Activated CD8-positive, alpha-beta memory T cell treated with anti-CD3 and anti-CD28 coated beads for 24 hours (primary cell): ENCODE data around the gene ANKMY1.

ENCODE experiments used
- DNase-seq: peaks from one replicate; pipeline ENCODE4 v3.0.0-alpha.2; 2020

The ANKMY1 gene

GRCh38 chr2:240593703-240594451 lies 36.1 kb upstream of the ANKMY1 start:
- no peak for DNase-seq

DNA sequence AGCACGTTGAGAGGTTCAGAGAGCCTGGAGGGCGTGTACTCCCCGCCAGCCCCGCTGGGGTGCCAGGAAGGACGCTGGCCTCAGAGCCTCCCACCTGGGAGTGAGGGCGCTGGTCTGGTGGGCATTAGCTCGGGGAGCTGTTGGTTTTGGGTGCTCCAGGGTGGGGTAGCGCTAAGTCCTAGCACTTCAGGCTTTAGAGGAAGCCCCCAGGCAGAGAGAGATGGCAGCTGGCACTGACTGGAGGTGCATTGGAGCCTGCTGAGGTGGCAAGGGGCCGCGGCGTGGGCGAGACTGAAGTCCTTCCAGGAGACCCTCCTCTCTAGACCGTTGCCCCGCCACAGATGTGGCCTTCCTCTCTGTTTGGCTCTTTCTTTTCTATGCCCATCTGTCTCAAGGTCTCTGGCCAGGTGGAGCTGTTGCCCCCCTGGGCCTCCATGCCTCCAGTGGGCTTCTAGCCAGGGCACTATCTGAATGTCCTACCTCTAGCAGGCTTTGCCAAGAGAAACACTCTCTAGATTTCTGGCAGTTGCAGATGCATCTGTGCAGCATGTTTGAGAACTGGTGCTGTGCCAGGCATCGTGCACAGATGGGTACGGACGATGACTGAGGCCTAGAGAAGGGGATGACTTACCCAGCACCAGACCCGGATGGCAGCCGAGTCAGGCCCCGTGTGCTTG lies 35.4 kb upstream of the ANKMY1 start:
- no peak for DNase-seq

GRCh38 chr2:240591784-240592183 lies 34.0 kb upstream of the ANKMY1 start:
- DNase-seq: no peak

GRCh38 chr2:240591226-240591625 lies 33.4 kb upstream of the ANKMY1 start:
- no peak for DNase-seq

DNA sequence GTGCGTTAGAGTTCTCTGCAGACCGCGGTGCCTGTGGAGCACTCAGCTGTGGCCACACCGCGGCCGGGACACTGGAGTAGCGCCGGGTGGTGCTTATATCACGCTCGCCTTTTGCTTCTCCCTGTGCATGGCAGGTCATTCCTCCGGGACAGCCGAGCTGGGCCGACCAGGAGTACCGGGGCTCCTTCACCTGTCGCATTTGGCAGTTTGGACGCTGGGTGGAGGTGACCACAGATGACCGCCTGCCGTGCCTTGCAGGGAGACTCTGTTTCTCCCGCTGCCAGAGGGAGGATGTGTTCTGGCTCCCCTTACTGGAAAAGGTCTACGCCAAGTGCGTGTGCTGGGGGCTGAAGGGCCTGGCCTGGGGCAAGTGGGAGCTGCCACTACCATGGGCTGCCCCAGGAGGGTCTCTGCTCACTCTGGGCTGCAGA lies 32.9 kb upstream of the ANKMY1 start:
- no peak for DNase-seq

DNA sequence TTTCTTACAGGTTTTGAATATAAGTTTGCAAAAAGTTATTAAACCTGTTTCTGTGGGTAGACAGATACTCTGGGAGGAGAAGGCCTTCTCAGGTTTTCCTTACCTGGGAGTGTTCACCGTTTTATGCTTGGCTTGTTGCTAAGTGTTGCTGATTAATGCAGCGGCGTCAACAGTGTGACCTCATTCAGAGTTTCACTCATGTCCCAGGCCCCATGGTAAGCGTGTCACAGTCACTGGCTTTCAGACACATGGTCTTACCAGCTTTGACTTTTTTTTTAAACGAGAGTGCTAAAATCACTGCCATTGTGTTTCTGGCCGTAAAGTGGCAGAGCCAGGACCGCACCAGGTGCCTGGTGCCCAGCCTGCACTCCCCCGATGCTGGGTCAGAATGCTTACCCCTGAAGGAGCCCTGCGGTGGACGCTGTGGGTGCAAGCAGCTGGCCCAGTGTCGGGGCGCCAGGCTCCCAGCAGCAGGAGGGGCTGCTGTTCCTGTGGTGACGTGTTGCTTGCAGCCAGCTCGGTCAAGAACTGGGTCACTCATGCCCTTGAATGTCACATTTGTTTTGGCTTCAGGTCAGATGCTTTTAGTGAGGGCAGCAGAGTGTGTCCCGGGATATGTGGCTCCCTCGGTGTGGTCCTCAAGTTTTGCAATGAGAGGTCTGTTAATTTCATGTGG lies 32.2 kb upstream of the ANKMY1 start:
- no peak for DNase-seq

GRCh38 chr2:240589375-240589774 lies 31.6 kb upstream of the ANKMY1 start:
- no peak for DNase-seq

- no peak for DNase-seq
These were observed 30.9 kb upstream of the ANKMY1 start for GRCh38 chr2:240588669-240589068.

- DNase-seq: no peak
These were observed 30.3 kb upstream of the ANKMY1 start for GRCh38 chr2:240588006-240588655.

DNA sequence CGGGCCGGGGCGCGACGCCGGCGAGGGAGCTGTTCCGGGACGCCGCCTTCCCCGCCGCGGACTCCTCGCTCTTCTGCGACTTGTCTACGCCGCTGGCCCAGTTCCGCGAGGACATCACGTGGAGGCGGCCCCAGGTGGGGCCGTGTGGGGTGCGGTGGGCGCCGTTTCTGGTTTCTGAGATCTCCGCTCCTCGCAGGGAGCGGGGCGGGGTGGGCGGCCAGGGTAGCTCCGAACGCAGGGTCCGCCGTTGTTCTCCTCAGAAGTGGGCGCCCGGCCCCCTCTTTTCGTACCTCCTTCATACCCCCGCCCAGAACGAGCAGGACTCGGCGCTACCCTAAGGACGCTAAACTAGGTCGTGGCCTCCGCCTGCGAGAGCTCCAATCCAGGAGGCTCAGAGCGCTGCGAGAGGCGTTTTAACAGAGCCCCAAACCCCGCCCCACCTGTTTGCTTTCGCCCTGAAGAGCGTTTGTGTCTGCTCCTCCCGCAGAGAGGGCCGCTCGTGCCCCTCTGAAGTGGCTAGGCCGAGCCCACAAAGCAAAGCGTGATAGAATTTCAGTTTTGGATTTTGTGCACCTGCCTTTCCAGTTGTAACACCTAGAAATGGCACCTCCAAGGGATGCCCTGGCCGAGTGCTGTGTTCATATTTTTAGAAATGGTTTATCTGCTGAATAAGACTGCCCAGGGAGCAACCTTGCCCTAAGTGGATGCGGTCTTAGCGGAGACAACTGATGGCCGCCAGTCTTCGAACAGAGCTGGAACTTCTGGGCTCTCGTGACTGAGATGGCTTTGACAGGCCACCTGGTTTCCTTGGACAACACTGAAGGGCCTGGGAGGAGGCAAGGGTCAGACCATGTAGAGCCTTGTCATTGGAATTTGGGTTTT lies 29.4 kb upstream of the ANKMY1 start:
- DNase-seq: peak; percentile 80

- peak; percentile 97 for DNase-seq
These were observed 28.6 kb upstream of the ANKMY1 start, which contains the start of gene CAPN10 for GRCh38 chr2:240586198-240586918. TSS of gene CAPN10 (plus strand) at chr2:240586734. CDS start at chr2:240586912, 178 bp downstream.

DNA sequence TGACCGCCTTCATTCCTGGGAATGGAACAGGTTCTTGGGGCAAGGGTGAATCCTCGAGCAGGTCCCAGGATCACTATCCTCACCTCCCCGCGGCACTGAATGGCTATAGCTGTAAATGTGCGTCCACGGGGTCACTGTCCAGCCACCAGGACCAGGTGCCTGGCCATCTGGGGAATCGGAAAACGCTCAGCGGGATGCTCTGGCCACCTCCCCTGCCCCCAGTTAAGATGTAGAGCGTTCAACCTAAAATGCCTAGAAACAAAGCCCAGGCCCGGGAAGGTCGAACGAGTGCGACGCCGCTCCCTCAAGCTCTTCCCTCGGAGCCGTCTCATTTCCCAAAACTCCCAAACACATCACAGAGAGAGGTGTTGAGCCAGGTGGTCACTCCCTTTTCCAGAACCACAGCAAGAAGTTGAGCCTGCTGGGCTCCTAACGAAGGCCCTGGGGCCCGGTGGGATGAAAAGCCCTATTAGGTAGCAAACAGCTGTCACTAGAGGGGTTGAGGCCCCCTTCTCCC lies 28.0 kb upstream of the ANKMY1 start:
- no peak for DNase-seq

DNA sequence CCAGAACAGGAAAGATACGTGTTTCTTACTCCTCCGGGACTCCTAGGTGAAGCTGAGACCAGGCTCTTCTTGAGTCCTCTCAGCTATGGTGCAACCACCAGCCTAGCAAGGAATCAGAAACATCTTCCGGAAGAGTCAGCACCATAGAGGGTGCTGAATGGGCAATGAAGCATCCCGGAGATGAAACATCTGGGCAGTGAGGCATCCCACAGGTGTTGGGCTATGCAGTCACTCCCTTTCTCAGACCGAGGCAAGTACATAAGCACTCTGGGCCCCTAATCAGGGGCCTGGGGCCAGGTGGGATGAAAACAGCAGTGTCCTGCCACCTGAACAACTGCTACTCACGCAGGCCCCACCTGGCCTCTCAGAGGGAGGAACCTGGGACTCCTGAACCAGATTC lies 27.3 kb upstream of the ANKMY1 start:
- no peak for DNase-seq

DNA sequence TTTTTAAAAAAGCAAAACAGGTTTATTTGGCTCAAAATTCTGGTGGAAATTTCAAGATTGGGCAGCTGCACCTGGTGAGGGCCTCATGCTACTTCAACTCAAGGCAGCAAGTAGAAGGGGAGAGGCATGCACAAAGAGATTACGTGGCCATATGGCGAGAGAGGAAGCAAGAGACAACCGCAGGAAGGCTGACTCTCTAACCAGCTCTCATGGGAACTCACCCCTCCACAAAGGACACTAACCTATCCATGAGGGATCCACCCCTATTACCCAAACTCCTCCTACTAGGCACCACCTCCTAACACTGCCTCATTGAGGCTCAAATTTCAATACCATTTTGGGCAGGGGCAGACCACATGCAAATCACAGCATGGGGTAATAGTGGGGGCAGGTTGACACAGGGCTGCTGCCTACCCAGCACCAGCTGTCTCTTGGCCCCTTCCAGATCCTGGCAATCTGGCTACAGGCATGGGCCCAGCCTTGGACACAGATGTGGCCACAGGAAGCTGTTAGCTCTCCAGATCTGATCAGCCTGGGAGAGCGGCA lies 26.8 kb upstream of the ANKMY1 start:
- DNase-seq: no peak

DNA sequence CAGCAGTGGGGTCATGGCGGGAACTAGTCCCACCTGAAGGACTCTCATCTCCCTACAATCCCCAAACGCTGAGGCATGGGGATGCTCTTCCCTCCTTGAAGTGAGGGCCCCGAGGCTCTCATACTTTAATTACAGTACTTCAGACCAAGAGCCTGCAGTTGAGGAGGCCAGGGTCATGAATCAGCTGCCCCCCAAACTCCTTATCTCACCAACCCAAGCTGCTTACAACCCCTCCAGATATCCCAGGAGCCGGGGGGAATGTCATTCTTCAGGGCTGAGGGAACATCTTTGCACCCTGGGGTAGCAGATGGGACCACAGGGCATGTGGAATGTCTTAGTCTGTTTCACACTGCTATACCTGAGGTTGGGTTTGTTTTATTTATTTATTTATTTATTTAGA lies 26.0 kb upstream of the ANKMY1 start:
- DNase-seq: no peak

DNA sequence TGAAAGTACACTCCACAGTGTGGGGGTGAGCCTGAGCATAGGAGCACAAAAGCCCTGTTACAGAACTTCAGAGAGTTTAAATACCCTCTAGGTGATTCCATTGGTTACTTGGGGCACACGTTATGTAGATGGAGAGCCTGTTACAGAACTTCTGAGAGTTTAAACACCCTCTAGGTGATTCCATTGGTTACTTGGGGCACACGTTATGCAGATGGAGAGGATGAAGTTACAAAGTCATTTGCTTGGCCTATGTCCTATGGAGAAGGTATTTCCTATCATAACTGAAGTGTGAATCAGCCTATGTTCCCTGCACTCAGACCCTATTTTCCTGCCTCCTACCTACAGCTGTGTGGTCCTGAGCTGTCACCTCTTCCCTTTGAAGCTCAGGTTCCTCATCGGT lies 25.0 kb upstream of the ANKMY1 start:
- no peak for DNase-seq

GRCh38 chr2:240581811-240582210 lies 24.0 kb upstream of the ANKMY1 start:
- DNase-seq: no peak

DNA sequence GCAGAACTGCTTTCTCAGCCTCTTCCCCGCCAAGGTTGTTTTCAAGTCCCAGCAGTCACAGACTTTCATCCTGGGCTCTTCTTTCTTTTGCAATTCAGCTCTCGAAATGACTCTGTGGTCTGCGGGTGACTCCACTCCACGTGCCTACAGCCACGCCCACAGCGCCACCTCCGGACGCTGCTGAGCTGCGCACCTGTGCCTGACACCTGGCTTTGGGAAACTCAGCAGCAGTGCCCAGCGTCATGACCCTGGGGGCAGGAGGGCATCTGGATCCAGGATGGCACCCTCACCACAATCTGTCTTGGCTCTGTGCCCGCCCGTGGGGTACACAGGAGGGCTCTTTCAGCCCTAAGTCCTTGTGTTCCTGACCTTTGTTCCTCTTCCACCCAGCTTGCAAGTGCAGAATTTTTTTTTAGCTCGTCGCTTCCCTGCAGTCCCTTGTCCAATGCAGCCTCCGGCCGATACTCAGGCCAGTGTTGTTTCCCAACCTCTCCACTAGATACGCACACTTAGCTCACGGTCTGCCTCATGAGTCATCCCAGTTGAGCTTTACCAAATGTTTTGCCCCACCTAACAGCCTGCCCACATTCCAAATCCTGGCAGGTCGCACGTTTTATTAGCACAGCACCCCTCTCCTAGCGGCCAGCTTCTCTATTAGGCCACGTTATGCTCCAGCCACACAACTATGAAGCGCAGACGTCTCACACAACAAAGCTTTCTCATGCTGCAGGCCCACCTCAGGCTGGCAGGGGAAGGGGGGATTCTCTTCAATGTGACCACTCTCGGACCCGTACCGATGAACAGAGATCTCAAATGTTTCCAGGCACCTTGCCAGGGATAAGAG lies 22.2 kb upstream of the ANKMY1 start:
- peak; percentile 79 for DNase-seq

DNA sequence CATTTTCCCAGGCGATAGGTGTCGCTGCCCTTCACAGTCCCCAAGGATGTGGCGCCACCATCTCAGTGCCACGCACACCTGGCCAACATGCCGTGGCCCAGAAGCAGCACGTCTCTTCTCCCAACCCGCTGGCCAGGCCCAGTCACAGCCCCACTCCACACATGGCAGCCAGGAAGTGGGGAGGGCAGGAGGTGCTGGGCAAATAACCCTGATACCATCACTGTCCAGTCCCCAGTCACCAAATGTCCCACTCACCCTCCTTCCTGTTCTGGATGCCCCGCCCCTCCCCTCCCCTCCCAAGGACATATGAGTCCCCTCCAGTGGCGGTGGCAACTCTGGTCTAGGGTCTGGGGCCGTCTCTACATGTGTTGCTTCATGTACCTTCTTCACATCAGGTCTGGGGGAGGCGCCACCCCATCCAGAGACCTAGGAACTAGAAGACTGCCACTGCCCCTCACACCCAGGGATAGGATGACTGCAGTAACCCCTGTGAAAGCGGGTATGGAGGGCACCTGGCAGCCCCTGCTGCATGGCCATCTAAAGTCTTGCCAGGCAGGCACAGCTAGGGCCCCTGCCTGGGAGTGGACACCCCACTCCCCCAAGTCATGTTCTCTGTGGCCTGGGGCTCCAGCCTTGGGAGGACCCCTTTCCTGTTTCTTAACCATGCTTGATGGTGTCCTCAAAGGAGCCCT lies 21.4 kb upstream of the ANKMY1 start:
- no peak for DNase-seq
